Non-pigmented ciliary epithelial cell (primary cell): Measurements from ENCODE around the gene HBZ.
"Not testable (repeated sequence)": the region's sequence is repeated elsewhere in the genome, so short reads cannot be mapped to it uniquely, and the experiment has no call there.

ENCODE experiments used
- DNase-seq: peaks from one replicate; pipeline ENCODE4 v3.0.0-alpha.2; 2010; ENCODE audit warnings: low read depth

HBZ gene

DNA sequence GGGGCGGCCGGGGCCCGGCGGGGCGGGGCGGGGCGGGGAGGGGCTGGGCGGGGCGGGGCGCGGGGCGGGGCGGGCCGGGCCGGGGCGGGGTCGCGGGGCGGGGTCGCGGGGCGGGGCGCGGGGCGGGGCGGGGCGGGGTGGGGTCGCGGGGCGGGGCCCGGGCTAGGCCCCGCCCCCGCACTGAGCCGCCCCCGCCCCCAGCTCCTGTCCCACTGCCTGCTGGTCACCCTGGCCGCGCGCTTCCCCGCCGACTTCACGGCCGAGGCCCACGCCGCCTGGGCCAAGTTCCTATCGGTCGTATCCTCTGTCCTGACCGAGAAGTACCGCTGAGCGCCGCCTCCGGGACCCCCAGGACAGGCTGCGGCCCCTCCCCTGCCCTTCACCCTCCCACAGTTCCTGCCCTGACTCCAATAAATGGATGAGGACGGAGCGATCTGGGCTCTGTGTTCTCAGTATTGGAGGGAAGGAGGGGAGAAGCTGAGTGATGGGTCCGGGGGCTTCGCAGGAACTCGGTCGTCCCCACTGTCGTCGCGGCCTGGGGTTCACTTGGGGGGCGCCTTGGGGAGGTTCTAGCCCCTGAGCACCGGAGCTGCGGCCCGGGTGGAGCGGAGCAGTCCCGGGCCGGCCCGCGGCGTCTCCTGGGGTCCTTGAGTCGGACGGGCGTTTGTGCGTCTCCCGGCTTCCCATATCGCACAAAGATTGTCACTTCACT, 12.5 kb downstream of the HBZ start:
- no peak for DNase-seq

- DNase-seq = no peak
Measured at GRCh38 chr16:165539-166374, 13.3 kb downstream of the HBZ start, which contains the start of gene HBM. TSS of gene HBM (plus strand) at chr16:165978. CDS start at chr16:165998, 20 bp downstream.

GRCh38 chr16:166375-167121, 14.1 kb downstream of the HBZ start:
- no peak for DNase-seq

- no peak for DNase-seq
Measured at GRCh38 chr16:167122-167690, 14.8 kb downstream of the HBZ start.

DNA sequence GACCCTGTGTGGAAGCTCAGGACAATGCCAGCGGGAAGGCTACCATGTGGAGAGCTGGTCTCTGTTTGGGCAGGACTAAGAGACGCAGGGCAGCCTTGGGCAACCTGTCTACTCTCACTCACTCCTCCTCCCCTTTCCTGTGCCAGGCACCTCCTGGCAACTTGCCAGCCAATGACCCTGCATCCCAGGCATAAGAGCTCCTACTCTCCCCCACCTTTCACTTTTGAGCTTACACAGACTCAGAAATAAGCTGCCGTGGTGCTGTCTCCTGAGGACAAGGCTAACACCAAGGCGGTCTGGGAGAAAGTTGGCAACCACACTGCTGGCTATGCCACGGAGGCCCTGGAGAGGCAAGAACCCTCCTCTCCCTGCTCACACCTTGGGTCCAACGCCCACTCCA, 16.0 kb downstream of the HBZ start:
- DNase-seq = no peak

- no peak for DNase-seq
Measured at GRCh38 chr16:169014-169413, 16.6 kb downstream of the HBZ start.

- DNase-seq = not testable (repeated sequence)
Measured at GRCh38 chr16:170088-170507, 17.7 kb downstream of the HBZ start.

DNA sequence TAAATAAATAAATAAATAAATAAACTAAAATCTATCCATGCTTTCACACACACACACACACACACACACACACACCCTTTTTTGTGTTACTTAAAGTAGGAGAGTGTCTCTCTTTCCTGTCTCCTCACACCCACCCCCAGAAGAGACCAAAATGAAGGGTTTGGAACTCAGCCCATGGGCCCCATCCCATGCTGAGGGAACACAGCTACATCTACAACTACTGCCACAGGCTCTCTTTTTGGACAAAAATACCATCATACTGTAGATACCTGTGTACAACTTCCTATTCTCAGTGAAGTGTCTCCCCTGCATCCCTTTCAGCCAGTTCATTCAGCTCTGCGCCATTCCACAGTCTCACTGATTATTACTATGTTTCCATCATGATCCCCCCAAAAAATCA, 18.3 kb downstream of the HBZ start:
- no peak for DNase-seq

DNA sequence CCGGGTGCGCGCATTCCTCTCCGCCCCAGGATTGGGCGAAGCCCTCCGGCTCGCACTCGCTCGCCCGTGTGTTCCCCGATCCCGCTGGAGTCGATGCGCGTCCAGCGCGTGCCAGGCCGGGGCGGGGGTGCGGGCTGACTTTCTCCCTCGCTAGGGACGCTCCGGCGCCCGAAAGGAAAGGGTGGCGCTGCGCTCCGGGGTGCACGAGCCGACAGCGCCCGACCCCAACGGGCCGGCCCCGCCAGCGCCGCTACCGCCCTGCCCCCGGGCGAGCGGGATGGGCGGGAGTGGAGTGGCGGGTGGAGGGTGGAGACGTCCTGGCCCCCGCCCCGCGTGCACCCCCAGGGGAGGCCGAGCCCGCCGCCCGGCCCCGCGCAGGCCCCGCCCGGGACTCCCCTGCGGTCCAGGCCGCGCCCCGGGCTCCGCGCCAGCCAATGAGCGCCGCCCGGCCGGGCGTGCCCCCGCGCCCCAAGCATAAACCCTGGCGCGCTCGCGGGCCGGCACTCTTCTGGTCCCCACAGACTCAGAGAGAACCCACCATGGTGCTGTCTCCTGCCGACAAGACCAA, 20.0 kb downstream of the HBZ start, which contains the start of gene HBA2:
HBA2 (plus strand) TSS at position 503 of the 568 bp plus-strand sequence; CDS start at position 540, 37 bp downstream.
- DNase-seq = not testable (repeated sequence)

- DNase-seq = not testable (repeated sequence)
Measured at GRCh38 chr16:173211-173854, 20.9 kb downstream of the HBZ start.

DNA sequence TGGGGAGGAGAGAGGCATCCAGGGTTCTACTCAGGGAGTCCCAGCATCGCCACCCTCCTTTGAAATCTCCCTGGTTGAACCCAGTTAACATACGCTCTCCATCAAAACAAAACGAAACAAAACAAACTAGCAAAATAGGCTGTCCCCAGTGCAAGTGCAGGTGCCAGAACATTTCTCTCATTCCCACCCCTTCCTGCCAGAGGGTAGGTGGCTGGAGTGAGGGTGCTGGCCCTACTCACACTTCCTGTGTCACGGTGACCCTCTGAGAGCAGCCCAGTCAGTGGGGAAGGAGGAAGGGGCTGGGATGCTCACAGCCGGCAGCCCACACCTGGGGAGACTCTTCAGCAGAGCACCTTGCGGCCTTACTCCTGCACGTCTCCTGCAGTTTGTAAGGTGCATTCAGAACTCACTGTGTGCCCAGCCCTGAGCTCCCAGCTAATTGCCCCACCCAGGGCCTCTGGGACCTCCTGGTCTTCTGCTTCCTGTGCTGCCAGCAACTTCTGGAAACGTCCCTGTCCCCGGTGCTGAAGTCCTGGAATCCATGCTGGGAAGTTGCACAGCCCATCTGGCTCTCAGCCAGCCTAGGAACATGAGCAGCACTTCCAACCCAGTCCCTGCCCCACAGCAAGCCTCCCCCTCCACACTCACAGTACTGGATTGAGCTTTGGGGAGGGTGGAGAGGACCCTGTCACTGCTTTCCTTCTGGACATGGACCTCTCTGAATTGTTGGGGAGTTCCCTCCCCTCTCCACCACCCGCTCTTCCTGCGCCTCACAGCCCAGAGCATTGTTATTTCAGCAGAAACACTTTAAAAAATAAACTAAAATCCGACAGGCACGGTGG, 21.7 kb downstream of the HBZ start:
- DNase-seq = not testable (repeated sequence)

DNA sequence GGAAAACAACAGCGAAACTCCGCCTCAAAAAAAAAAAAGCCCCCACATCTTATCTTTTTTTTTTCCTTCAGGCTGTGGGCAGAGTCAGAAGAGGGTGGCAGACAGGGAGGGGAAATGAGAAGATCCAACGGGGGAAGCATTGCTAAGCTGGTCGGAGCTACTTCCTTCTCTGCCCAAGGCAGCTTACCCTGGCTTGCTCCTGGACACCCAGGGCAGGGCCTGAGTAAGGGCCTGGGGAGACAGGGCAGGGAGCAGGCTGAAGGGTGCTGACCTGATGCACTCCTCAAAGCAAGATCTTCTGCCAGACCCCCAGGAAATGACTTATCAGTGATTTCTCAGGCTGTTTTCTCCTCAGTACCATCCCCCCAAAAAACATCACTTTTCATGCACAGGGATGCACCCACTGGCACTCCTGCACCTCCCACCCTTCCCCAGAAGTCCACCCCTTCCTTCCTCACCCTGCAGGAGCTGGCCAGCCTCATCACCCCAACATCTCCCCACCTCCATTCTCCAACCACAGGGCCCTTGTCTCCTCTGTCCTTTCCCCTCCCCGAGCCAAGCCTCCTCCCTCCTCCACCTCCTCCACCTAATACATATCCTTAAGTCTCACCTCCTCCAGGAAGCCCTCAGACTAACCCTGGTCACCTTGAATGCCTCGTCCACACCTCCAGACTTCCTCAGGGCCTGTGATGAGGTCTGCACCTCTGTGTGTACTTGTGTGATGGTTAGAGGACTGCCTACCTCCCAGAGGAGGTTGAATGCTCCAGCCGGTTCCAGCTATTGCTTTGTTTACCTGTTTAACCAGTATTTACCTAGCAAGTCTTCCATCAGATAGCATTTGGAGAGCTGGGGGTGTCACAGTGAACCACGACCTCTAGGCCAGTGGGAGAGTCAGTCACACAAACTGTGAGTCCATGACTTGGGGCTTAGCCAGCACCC, 22.8 kb downstream of the HBZ start:
- DNase-seq = no peak

DNA sequence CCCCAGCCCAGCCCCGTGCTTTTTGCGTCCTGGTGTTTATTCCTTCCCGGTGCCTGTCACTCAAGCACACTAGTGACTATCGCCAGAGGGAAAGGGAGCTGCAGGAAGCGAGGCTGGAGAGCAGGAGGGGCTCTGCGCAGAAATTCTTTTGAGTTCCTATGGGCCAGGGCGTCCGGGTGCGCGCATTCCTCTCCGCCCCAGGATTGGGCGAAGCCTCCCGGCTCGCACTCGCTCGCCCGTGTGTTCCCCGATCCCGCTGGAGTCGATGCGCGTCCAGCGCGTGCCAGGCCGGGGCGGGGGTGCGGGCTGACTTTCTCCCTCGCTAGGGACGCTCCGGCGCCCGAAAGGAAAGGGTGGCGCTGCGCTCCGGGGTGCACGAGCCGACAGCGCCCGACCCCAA, 23.6 kb downstream of the HBZ start:
- not testable (repeated sequence) for DNase-seq

- DNase-seq = not testable (repeated sequence)
Measured at GRCh38 chr16:176477-177382, 24.3 kb downstream of the HBZ start, which contains the start of gene HBA1. TSS of gene HBA1 (plus strand) at chr16:176680. CDS start at chr16:176717, 37 bp downstream.

DNA sequence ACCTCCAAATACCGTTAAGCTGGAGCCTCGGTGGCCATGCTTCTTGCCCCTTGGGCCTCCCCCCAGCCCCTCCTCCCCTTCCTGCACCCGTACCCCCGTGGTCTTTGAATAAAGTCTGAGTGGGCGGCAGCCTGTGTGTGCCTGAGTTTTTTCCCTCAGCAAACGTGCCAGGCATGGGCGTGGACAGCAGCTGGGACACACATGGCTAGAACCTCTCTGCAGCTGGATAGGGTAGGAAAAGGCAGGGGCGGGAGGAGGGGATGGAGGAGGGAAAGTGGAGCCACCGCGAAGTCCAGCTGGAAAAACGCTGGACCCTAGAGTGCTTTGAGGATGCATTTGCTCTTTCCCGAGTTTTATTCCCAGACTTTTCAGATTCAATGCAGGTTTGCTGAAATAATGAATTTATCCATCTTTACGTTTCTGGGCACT, 25.0 kb downstream of the HBZ start:
- no peak for DNase-seq

DNA sequence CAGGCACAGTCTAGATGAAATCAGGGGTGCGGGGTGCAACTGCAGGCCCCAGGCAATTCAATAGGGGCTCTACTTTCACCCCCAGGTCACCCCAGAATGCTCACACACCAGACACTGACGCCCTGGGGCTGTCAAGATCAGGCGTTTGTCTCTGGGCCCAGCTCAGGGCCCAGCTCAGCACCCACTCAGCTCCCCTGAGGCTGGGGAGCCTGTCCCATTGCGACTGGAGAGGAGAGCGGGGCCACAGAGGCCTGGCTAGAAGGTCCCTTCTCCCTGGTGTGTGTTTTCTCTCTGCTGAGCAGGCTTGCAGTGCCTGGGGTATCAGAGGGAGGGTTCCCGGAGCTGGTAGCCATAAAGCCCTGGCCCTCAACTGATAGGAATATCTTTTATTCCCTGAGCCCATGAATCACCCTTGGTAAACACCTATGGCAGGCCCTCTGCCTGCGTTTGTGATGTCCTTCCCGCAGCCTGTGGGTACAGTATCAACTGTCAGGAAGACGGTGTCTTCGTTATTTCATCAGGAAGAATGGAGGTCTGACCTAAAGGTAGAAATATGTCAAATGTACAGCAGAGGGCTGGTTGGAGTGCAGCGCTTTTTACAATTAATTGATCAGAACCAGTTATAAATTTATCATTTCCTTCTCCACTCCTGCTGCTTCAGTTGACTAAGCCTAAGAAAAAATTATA, 25.7 kb downstream of the HBZ start:
- no peak for DNase-seq

DNA sequence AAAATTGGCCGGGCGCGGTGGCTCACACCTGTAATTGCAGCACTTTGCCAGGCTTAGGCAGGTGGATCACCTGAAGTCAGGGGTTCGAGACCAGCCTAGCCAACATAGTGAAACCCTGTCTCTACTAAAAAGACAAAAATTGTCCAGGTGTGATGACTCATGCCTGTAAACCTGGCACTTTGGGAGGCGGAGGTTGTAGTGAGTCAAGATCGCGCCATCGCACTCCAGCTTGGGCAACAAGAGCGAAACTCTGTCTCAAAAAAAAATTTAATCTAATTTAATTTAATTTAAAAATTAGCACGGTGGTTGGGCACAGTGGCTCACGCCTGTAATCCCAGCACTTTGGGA, 26.2 kb downstream of the HBZ start:
- no peak for DNase-seq
